HL-60 (cell line): ENCODE measurements around the gene C11orf91.

ENCODE experiments used
- POLR2AphosphoS5 ChIP-seq: IDR thresholded peaks from 2 replicates; pipeline ENCODE4 v1.6.1; 2012; ENCODE audit warnings: low read depth
- TF ChIP-seq, protein P1 (sequence below): IDR thresholded peaks from 2 replicates; pipeline ENCODE4 v1.6.1; 2012; ENCODE audit warnings: low read depth; ENCODE audit not compliant: insufficient replicate concordance
- TF ChIP-seq, protein P2 (sequence below): IDR thresholded peaks from one replicate; pipeline ENCODE4 v1.5.1; 2011; ENCODE audit warnings: low read length, control low read depth, inconsistent platforms; ENCODE audit not compliant: insufficient read depth

DNA sequence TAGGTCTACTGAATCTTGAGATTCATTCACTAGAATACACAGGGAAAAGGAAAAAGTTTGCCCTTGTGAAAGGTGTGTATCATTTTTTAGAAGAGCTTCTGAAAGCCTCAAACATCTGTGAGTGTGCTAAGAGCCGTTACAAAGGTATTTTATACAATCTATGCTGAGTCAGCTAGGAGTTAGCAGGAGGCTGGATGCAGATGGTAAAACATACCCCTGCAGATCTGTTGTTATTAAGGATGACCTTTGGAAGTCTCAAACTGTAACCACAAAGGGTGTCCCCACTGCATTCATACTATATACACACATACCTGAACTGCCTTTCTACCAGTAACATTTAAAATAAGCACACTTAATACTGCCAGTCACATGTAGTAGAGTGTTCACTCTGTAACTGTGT, 8.4 kb upstream of the C11orf91 start:
- TF ChIP-seq, protein P1, sequence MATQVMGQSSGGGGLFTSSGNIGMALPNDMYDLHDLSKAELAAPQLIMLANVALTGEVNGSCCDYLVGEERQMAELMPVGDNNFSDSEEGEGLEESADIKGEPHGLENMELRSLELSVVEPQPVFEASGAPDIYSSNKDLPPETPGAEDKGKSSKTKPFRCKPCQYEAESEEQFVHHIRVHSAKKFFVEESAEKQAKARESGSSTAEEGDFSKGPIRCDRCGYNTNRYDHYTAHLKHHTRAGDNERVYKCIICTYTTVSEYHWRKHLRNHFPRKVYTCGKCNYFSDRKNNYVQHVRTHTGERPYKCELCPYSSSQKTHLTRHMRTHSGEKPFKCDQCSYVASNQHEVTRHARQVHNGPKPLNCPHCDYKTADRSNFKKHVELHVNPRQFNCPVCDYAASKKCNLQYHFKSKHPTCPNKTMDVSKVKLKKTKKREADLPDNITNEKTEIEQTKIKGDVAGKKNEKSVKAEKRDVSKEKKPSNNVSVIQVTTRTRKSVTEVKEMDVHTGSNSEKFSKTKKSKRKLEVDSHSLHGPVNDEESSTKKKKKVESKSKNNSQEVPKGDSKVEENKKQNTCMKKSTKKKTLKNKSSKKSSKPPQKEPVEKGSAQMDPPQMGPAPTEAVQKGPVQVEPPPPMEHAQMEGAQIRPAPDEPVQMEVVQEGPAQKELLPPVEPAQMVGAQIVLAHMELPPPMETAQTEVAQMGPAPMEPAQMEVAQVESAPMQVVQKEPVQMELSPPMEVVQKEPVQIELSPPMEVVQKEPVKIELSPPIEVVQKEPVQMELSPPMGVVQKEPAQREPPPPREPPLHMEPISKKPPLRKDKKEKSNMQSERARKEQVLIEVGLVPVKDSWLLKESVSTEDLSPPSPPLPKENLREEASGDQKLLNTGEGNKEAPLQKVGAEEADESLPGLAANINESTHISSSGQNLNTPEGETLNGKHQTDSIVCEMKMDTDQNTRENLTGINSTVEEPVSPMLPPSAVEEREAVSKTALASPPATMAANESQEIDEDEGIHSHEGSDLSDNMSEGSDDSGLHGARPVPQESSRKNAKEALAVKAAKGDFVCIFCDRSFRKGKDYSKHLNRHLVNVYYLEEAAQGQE: no peak
- TF ChIP-seq, protein P2, sequence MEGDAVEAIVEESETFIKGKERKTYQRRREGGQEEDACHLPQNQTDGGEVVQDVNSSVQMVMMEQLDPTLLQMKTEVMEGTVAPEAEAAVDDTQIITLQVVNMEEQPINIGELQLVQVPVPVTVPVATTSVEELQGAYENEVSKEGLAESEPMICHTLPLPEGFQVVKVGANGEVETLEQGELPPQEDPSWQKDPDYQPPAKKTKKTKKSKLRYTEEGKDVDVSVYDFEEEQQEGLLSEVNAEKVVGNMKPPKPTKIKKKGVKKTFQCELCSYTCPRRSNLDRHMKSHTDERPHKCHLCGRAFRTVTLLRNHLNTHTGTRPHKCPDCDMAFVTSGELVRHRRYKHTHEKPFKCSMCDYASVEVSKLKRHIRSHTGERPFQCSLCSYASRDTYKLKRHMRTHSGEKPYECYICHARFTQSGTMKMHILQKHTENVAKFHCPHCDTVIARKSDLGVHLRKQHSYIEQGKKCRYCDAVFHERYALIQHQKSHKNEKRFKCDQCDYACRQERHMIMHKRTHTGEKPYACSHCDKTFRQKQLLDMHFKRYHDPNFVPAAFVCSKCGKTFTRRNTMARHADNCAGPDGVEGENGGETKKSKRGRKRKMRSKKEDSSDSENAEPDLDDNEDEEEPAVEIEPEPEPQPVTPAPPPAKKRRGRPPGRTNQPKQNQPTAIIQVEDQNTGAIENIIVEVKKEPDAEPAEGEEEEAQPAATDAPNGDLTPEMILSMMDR: no peak
- no peak for TF ChIP-seq POLR2AphosphoS5
